Measurements from ENCODE around the gene YIPF5.

YIPF5 gene

GRCh38 chr5:144120661-144121180 lies 49.7 kb downstream of the YIPF5 start:
- no peaks in the 10 kb centered on the region for H3K27me3 ChIP-seq
- intact Hi-C loops (cut with DNase I; ENCODE audit: low total_unique reads) = no loop called here
- peaks cover 0 to 4% (median 0%) of the 10 kb centered on the region in 3 donors for H3K9me3 ChIP-seq
- H3K36me3 ChIP-seq = no peaks in the 10 kb centered on the region
- H3K27ac ChIP-seq = no peak overlapping the region
- DNase-seq = no peak
- TF ChIP-seq CTCF (IDR thresholded peaks at IDR 0.05) = no peak
- no peaks in the 10 kb centered on the region for H3K4me1 ChIP-seq
- H3K4me3 ChIP-seq = no peak overlapping the region

DNA sequence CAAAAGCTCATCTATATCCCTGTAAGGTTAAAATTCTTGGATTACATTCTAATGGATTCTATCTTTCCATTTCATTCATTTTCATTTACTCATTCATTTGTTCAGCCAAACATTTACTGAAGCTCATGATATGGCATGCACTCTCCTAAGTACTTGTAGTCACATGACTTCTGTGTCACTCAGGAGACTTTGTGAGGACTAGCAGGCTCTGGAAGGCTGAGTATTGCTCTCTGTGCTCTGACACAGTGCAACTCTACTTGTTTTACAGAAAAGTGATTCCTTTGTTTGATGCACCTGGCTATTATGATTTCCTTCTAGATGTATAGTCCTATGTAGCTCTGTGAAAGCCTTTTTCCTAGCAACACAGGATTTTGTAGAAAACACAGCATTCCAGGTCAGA lies 53.0 kb downstream of the YIPF5 start:
- no peak for TF ChIP-seq CTCF (IDR thresholded peaks at IDR 0.05)
- no peak overlapping the region for H3K4me3 ChIP-seq
- H3K4me1 ChIP-seq = no peaks in the 10 kb centered on the region
- intact Hi-C loops (cut with DNase I; ENCODE audit: low total_unique reads) = no loop called here
- no peak for DNase-seq
- H3K9me3 ChIP-seq = peaks cover 0 to 4% (median 0%) of the 10 kb centered on the region in 3 donors
- H3K27me3 ChIP-seq = no peaks in the 10 kb centered on the region
- H3K36me3 ChIP-seq = no peaks in the 10 kb centered on the region
- no peak overlapping the region for H3K27ac ChIP-seq

DNA sequence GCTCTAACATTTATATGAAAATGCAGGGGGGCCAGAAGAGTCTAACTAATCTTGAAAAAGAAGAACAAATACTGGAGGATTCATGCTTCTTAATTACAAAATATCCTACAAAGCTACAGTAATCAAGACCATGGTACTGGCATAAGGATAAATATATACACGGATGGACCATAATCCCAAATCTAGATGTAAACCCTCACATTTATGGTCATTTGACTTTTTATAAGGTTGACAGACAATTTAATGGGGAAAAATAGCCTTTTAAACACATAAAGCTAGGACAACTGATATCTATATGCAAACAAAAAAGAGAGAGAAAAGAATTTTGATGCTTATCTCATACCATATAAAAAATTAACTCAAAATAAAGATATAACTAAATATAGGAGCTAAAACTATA lies 55.9 kb downstream of the YIPF5 start:
- peaks cover 0 to under 1% (median 0%) of the 10 kb centered on the region in 3 donors for H3K9me3 ChIP-seq
- no peak for DNase-seq
- TF ChIP-seq CTCF (IDR thresholded peaks at IDR 0.05) = no peak
- no peaks in the 10 kb centered on the region for H3K4me1 ChIP-seq
- no peaks in the 10 kb centered on the region for H3K27me3 ChIP-seq
- intact Hi-C loops (cut with DNase I; ENCODE audit: low total_unique reads) = no loop called here
- no peaks in the 10 kb centered on the region for H3K36me3 ChIP-seq
- H3K27ac ChIP-seq = no peak overlapping the region
- no peak overlapping the region for H3K4me3 ChIP-seq
